DND-41 (cell line): ENCODE results near the gene CDKN2AIP.

ENCODE experiments used
- ATAC-seq: fragments of 200-7000 bp; cut with Tn5 transposase; 3 replicates; pipeline ENCODE4 v1.9.1; 2021; ENCODE audit warnings: low read depth; ENCODE audit not compliant: insufficient read depth
- DNase-seq: peaks from one replicate; pipeline ENCODE4 v3.0.0-alpha.2; 2020
- H2AFZ ChIP-seq: 2 replicates; pipeline ENCODE4 v1.6.0; 2012; ENCODE audit warnings: low read depth, low read length
- H3K27ac ChIP-seq: 2 replicates; pipeline ENCODE4 v1.5.1; 2012; ENCODE audit warnings: low read length, inconsistent platforms
- H3K27me3 ChIP-seq: fragments of 200-600 bp; sonication (generic); 2 replicates; pipeline ENCODE4 v1.6.0; 2012; ENCODE audit warnings: low read length, mild to moderate bottlenecking, inconsistent platforms; ENCODE audit not compliant: insufficient read depth, poor library complexity
- H3K36me3 ChIP-seq: 2 replicates; pipeline ENCODE4 v1.5.1; 2012; ENCODE audit warnings: low read length, inconsistent platforms; ENCODE audit not compliant: insufficient read depth
- H3K4me1 ChIP-seq: 2 replicates; pipeline ENCODE4 v1.5.1; 2012; ENCODE audit warnings: mild to moderate bottlenecking, low read length; ENCODE audit not compliant: insufficient read depth
- H3K4me2 ChIP-seq: 2 replicates; pipeline ENCODE4 v1.6.0; 2012; ENCODE audit warnings: mild to moderate bottlenecking, moderate library complexity, low read length, inconsistent platforms; ENCODE audit not compliant: insufficient read depth
- H3K4me3 ChIP-seq, 2 experiments: fragments of 200-600 bp in 1 of 2; shearing (Covaris generic) in 1 of 2; 2 replicates each; pipeline ENCODE4 v1.5.1; 2012 to 2016; ENCODE audit warnings: inconsistent platforms in 2 of 2, low read length in 2 of 2, mild to moderate bottlenecking in 2 of 2, low read depth in 1 of 2, moderate library complexity in 1 of 2
- H3K79me2 ChIP-seq: 2 replicates; pipeline ENCODE4 v1.6.0; 2012; ENCODE audit warnings: low read length, inconsistent platforms; ENCODE audit not compliant: insufficient read depth
- H3K9ac ChIP-seq: 2 replicates; pipeline ENCODE4 v1.6.0; 2012; ENCODE audit warnings: low read depth, mild to moderate bottlenecking, inconsistent platforms, low read length, moderate library complexity
- H3K9me3 ChIP-seq: 2 replicates; pipeline ENCODE4 v1.5.1; 2012; ENCODE audit warnings: low read length, moderate library complexity, mild to moderate bottlenecking, inconsistent platforms; ENCODE audit not compliant: insufficient read depth, severe bottlenecking
- H4K20me1 ChIP-seq: 2 replicates; pipeline ENCODE4 v1.6.0; 2012; ENCODE audit warnings: low read length; ENCODE audit not compliant: insufficient read depth
- CTCF ChIP-seq: IDR thresholded peaks from 2 replicates; pipeline ENCODE4 v1.5.1; 2012; ENCODE audit warnings: borderline replicate concordance, low read length, moderate library complexity, mild to moderate bottlenecking; ENCODE audit not compliant: poor library complexity, severe bottlenecking; ENCODE audit errors: extremely low read depth
- EZH2 ChIP-seq: IDR thresholded peaks from 3 replicates; pipeline ENCODE4 v1.6.1; 2012; ENCODE audit warnings: borderline replicate concordance, low read depth, mild to moderate bottlenecking, moderate library complexity, low read length, inconsistent platforms; ENCODE audit not compliant: severe bottlenecking

The CDKN2AIP gene, protein sequence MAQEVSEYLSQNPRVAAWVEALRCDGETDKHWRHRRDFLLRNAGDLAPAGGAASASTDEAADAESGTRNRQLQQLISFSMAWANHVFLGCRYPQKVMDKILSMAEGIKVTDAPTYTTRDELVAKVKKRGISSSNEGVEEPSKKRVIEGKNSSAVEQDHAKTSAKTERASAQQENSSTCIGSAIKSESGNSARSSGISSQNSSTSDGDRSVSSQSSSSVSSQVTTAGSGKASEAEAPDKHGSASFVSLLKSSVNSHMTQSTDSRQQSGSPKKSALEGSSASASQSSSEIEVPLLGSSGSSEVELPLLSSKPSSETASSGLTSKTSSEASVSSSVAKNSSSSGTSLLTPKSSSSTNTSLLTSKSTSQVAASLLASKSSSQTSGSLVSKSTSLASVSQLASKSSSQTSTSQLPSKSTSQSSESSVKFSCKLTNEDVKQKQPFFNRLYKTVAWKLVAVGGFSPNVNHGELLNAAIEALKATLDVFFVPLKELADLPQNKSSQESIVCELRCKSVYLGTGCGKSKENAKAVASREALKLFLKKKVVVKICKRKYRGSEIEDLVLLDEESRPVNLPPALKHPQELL

DNA sequence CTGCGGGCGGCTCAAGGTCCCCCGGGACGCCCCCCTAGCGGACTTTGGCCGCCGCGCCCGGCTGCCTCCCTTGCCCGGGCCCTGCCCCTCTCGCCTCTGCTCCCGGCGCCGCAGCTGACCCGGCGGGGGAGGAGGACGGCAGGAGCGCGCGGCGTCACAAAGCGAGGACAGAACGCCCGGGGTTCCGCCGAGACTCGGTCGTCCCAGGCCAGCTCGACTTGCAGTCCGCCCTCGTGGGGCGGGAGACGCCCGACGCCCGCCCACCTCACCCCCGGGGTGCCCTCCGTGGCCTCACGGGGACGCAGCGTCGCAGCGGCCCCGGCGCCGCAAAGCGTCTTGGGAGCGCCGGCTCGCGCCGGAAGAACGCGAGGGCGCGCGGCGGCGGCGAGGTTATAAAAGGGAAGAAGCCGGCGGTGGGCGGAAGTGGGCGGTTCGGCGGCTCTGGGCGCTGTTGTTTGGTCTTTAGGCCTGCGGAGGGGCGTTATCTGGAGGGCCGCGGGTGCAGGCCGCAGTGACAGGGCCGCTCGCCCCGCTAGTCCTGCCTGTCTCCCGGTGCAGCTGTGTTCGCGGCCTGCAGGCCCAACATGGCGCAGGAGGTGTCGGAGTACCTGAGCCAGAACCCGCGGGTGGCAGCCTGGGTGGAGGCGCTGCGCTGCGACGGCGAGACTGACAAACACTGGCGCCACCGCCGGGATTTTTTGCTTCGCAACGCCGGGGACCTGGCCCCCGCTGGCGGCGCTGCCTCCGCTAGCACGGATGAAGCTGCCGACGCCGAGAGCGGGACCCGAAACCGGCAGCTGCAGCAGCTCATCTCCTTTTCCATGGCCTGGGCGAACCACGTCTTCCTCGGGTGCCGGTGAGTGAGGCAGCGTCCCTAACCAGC is at the start of gene CDKN2AIP:
Gene CDKN2AIP (plus strand): TSS at position 423 of the 883 bp plus-strand sequence. CDS start 162 bp downstream, at position 585.
- Histone ChIP-seq H3K4me3 (peak within 1 kb of the TSS; percentile 67 to 98), H3K36me3 (peaks cover 41% of the 10 kb centered on the region), H2AFZ (peak within 1 kb of the TSS; percentile 94), H3K79me2 (peaks cover 57% of the 10 kb centered on the region), H3K9me3 (no peaks in the 10 kb centered on the region), H3K27me3 (no peaks in the 10 kb centered on the region), H3K4me2 (peak within 1 kb of the TSS; percentile 76), H3K4me1 (peaks cover 35% of the 10 kb centered on the region), H3K27ac (peak within 1 kb of the TSS; percentile 98), H4K20me1 (peaks cover 27% of the 10 kb centered on the region), H3K9ac (peak within 1 kb of the TSS; percentile 97)
- DNase-seq (peak; percentile 93), ATAC-seq (peak; percentile 84)
- TF ChIP-seq CTCF (peak; percentile 1), EZH2 (no peak)

- Histone ChIP-seq H3K9ac (no peak overlapping the region), H3K4me2 (no peak overlapping the region), H3K4me3 (no peak overlapping the region), H4K20me1 (no peaks in the 10 kb centered on the region), H2AFZ (no peak overlapping the region), H3K27ac (no peak overlapping the region), H3K79me2 (no peaks in the 10 kb centered on the region), H3K4me1 (peaks cover 16% of the 10 kb centered on the region), H3K27me3 (peaks cover 23% of the 10 kb centered on the region), H3K9me3 (no peaks in the 10 kb centered on the region), H3K36me3 (no peaks in the 10 kb centered on the region)
- TF ChIP-seq CTCF (no peak), EZH2 (no peak)
- DNase-seq: no peak
- ATAC-seq: no peak
Measured at GRCh38 chr4:183395395-183395794, 49.0 kb upstream of the CDKN2AIP start.

- Histone ChIP-seq H3K9me3 (no peaks in the 10 kb centered on the region), H3K9ac (no peak overlapping the region), H3K4me3 (no peak overlapping the region), H4K20me1 (no peaks in the 10 kb centered on the region), H3K4me2 (no peak overlapping the region), H3K4me1 (peaks cover 16% of the 10 kb centered on the region), H2AFZ (no peak overlapping the region), H3K79me2 (no peaks in the 10 kb centered on the region), H3K27me3 (peaks cover 23% of the 10 kb centered on the region), H3K27ac (no peak overlapping the region), H3K36me3 (no peaks in the 10 kb centered on the region)
- TF ChIP-seq EZH2 (no peak), CTCF (no peak)
- ATAC-seq (no peak), DNase-seq (no peak)
Measured at GRCh38 chr4:183396227-183396637, 48.2 kb upstream of the CDKN2AIP start.
